Amniotic epithelial cell (primary cell): ENCODE data around the gene HRH3.

ENCODE experiments used
- DNase-seq: peaks from one replicate; pipeline ENCODE4 v3.0.0-alpha.2; 2010; ENCODE audit warnings: low read depth

The HRH3 gene

DNA sequence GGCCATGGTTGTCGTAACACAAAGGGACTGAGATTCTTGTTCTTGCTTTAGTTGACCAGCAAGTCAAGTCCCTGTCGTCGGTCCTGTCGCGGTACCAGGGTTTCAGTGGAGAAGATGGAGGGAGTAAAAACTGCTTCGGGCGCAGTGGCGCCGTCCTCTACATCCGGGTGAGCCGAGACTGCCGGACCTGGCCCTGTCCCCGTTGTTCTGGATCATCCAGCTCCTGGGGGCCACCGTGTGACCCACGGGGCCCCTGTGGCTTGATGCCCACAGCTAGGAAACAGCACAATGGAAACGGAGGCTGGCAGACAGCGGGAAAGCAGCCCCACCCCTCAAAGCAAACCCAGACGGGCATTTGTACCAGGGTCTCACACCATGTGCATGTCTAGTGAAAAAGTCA lies 22.3 kb downstream of the HRH3 start:
- no peak for DNase-seq

DNA sequence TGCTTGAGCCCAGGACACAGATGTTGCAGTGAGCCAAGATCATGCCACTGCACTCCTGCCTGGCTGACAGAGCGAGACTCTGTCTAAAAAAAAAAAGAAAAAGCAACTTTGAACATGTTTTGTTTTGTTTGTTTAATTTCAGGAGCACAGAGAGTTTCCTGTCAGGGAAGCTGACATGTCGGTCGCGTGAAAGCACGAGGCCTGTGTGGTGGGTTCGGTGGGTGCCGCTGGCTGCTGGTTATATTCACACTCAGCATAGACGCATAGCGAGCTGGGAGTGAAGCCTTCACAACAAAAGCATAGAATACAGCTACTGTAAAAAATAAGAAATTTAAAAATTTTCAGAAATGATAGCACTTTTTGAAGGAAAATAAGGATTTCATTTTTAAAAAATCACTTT lies 22.8 kb downstream of the HRH3 start:
- DNase-seq: no peak

GRCh38 chr20:62196286-62196685 lies 23.8 kb downstream of the HRH3 start:
- no peak for DNase-seq

DNA sequence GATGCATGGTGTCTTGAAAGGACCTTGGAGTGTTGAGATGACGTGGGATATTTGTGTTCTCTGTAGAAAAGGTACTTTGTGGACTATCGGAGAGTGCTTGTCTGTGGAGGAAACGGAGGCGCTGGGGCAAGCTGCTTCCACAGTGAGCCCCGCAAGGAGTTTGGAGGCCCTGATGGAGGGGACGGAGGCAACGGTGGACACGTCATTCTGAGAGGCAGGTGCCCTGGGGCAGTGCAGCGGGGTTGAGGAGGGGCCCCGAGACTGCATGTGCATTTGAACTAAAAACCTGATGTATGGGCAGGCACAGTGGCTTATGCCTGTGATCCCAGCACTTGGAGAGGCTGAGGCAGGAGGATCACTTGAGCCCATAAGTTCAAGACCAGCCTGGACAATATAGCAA lies 24.3 kb downstream of the HRH3 start:
- DNase-seq: no peak

DNA sequence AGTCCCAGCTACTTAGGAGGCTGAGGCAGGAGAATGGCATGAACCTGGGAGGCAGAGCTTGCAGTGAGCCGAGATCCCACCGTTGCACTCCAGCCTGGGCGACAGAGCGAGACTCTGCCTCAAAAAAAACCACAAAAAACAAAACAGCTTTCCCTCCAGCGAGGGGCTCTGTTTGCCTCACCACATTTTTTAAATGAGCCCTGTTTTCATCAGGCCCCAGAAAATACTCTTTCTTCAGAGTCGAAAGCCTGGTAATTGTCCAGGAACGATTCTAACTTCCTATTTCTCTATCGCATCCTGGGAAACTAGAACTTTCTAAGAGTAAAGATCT lies 25.0 kb downstream of the HRH3 start:
- DNase-seq: no peak

DNA sequence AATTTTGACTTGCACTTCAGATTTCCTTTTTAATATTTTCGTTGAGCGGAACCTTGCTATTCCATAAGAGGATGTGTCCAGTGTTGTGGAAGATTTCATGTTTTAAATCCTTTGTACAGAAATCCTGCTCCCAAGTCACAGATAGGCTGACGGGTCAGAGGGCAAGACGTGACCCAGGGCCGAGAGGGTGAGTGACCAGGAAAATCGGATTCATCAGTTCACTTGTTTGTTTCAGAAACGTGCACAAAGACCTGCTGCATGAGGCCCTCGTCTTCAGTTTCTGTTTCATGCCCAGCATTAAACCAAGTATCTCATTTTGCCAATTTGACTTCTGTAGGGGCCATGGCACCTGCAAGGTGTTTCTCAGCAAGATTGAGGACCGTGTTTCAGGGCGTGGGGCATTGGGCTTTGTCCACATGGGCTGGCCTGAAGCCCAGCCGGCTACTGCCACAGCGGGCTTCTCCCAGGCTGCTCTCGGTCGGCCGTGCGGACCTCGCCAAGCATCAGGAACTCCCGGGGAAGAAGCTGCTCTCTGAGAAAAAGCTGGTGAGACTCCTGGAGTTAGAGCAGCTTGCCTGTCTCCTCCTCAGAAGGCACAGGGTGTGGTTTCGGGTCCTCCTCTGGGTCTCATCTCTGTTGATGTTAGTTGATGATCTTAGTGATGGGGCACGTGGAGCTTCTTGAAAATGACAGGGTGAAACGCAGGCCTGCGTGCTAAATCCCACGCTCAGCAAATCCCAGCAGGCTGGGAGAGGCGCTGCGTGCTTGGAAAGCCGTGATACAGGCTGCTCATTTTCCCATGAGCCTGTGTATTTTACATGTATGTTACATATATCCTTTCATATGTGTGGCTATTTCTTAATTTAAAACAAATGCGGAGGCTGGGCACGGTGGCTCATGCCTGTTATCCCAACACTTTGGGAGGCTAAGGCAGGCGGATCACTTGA lies 26.7 kb downstream of the HRH3 start:
- DNase-seq: no peak

GRCh38 chr20:62192635-62193034 lies 27.4 kb downstream of the HRH3 start:
- DNase-seq: no peak

DNA sequence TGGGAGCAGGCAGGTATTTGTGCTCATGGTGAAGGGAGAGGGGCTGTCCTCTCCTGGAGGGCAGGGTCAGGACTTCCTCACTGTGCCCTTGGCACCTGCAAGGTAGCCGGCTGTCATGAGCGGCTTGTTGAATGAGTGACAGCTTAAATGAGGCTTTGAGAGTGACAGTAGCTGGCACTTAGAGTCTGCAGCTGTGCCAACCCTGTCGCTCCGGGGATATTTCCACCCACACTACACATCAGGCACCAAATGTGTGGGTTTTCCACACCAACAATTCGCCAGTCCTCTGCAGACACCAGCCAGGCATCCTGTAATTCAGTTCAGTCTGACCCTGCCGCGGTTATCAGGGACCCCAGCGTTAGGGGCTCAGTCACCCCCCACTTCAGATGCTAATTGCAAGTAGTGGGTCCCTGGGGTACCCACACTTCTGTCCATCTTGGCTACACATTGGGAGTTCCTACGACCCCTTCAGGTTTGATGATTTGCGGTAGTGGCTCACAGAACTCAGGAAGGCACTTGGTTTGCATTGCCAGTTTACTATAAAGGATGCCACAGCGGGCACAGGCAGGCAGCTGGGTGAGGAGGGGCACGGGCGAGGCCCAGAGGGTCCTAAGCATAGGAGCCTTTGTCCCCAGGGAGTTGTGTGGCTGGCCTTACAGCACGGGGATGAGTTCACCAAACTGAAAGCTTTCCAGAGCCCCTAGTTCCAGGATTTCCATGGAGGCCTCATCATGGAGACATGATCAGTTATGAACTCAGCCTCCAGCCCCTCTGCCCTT lies 28.1 kb downstream of the HRH3 start:
- no peak for DNase-seq

DNA sequence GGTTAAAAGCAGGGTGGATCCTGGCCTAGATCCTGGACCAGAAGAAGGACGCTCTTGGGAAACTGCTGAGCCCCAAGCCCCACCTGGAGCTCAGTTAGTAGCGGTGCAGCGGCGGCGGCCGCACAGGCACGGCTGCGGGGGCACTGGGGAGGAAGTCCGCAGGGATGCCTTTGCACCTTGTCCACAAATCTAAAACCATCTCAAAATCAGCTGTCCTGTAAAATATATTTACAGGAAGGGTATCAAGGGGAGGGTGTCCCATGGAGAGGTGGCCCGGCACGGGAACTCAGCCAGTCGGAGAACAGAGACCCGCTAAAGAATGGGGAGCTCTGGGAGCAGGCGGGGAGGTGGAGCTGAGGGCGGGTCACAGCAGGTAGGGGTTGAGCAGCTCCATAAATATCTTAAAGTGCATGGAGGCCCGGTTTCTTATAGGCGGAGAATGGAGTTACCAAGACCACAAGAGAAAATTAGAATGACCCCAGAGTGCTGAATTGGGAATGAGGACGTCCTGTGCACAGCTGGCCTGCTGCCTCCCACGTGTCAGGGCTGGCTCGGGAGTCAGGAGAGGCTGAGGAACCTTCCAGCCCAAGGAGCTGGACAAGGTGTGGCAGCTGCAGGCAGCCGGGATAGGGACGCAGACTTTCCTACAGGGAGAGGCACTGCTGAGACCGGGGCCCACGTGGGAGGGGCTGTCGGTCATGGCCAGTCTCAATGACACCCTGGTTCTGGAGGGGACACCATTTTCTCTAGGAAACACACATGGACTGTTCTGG lies 29.3 kb downstream of the HRH3 start:
- DNase-seq: no peak

GRCh38 chr20:62186887-62187866 lies 32.9 kb downstream of the HRH3 start:
- DNase-seq: peak; percentile 39

DNA sequence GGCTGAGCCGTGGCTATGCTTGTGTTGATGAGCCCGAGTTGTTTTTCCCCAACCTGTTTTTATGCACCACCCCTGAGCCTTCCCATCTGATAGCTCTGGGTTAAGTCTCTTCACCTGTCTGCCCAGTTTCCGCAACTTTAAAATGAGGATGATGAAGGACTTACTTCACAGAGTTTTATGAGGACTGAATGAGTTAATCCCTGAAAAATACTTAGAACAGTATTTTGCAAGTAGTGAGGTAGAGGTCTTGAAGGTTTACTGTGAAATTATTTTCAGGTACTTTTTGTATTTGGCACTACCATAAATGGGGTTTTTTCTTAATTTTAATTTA lies 34.0 kb downstream of the HRH3 start:
- DNase-seq: no peak

GRCh38 chr20:62183426-62184142 lies 36.5 kb downstream of the HRH3 start:
- DNase-seq: no peak

- DNase-seq: peak; percentile 92
Measured at GRCh38 chr20:62182469-62183425, 37.3 kb downstream of the HRH3 start, which contains the start of gene MTG2. Gene MTG2, plus strand, starts transcription at chr20:62183028. Its CDS starts 10,393 bp downstream, at chr20:62193421.

- no peak for DNase-seq
Measured at GRCh38 chr20:62181808-62182207, 38.3 kb downstream of the HRH3 start.

- no peak for DNase-seq
Measured at GRCh38 chr20:62179162-62179504, 40.9 kb downstream of the HRH3 start.

DNA sequence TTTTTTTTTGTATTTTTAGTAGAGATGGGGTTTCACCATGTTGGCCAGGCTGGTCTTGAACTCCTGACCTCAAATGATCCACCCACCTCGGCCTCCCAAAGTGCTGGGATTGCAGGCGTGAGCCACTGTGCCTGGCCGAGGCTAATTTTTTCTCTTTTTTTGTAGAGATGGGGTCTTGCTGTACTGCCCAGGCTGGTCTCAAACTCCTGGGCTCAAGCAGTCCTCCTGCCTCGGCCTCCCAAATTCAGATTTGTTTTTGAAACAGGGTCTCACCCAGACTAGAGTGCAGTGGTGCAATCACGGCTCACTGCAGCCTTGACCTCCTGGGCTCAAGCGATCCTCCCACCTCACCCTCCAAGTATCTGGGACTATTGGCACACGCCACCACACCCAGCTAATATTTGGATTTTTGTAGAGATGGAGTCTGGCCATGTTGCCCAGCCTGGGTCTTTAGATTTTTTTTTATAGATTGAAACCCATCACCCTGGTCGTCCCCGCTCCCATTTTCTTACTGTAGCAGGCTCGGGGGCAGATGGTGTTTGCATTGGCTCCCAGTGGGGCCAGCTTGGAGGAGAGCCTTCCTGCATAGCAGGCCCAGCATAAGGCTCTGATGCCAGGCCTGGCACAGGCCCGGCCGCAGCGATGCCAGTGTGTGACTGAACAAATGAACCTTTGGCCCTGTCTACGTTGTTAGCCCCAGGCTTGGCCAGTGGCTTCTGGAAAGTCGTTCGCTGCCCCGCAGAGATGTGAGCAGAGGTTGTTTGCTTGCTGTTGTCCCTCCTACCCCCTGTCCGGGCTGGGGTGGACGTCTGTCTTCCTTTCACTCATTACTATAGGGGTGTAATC lies 41.5 kb downstream of the HRH3 start:
- DNase-seq: no peak

GRCh38 chr20:62177307-62177706 lies 42.8 kb downstream of the HRH3 start:
- no peak for DNase-seq

GRCh38 chr20:62176866-62177265 lies 43.2 kb downstream of the HRH3 start:
- DNase-seq: no peak

DNA sequence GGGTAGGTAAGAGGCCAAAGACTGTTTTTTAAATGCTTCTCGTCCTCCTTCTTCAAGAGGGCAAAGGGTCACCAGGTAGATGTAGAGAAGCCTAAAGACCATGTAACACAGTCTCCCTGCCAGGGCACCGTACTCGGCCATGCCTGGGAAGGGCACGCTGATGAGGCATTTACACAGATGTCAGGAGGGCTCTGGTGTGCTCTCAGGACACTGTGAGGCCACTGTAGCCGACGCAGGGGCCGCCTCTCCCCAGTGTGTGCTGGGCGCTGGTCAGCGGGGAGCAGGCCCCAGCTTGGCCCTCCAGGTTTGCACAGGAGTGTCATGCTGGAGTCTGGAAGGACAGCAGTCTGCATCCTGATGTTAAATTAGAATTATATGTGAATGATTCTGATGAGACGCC lies 44.4 kb downstream of the HRH3 start:
- no peak for DNase-seq
